T-helper 1 cell treated with Interleukin-12 subunit alpha and Interleukin-12 subunit beta and Interleukin-4 antibody, amounts not matched to agents 30 μg/mL and 1 μg/mL, for 36 hours (primary cell): ENCODE results near the gene ALDH7A1.
A peak's percentile ranks its signal among the peaks of the same experiment; 100 is the strongest.
"Not testable (repeated sequence)": the region's sequence is repeated elsewhere in the genome, so short reads cannot be mapped to it uniquely, and the experiment has no call there.

Experiments
- H3K27ac Mint-ChIP-seq: one replicate; pipeline ENCODE4 v1.8.0; 2021; ENCODE audit warnings: mild to moderate bottlenecking, mixed read lengths
- H3K27me3 Mint-ChIP-seq: one replicate; pipeline ENCODE4 v1.8.0; 2021; ENCODE audit warnings: low read depth, mixed read lengths
- H3K36me3 Mint-ChIP-seq: one replicate; pipeline ENCODE4 v1.8.0; 2021; ENCODE audit warnings: low read depth, mixed read lengths
- H3K4me1 Mint-ChIP-seq: one replicate; pipeline ENCODE4 v1.8.0; 2021; ENCODE audit warnings: low read depth, mixed read lengths
- H3K4me3 Mint-ChIP-seq: one replicate; pipeline ENCODE4 v1.8.0; 2021; ENCODE audit warnings: mild to moderate bottlenecking, moderate library complexity, mixed read lengths
- H3K9me3 Mint-ChIP-seq: one replicate; pipeline ENCODE4 v1.8.0; 2021; ENCODE audit warnings: mixed read lengths

Gene ALDH7A1

DNA sequence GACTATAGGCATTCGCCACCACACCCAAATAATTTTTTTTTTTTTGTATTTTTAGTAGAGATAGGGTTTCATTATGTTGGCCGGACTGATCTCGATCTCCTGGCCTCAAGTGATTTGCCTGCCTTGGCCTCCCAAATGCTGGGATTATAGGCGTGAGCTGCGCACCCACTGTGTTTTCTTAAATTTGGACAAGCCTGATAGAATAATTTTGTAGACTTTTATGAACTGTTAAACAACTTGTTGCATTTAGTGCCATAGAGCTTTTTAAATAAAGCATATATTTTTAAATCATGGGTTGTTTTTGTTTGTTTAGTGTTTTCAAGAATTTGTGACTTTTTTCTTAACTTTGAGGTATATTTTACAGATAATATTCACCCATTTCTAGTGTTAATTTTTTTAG, 10.5 kb upstream of the ALDH7A1 start:
- Mint-ChIP-seq H3K27me3 (no peaks in the 10 kb centered on the region), H3K27ac (no peak overlapping the region), H3K9me3 (no peaks in the 10 kb centered on the region), H3K4me3 (no peak overlapping the region), H3K36me3 (peaks cover 31% of the 10 kb centered on the region), H3K4me1 (peaks cover 26% of the 10 kb centered on the region)

DNA sequence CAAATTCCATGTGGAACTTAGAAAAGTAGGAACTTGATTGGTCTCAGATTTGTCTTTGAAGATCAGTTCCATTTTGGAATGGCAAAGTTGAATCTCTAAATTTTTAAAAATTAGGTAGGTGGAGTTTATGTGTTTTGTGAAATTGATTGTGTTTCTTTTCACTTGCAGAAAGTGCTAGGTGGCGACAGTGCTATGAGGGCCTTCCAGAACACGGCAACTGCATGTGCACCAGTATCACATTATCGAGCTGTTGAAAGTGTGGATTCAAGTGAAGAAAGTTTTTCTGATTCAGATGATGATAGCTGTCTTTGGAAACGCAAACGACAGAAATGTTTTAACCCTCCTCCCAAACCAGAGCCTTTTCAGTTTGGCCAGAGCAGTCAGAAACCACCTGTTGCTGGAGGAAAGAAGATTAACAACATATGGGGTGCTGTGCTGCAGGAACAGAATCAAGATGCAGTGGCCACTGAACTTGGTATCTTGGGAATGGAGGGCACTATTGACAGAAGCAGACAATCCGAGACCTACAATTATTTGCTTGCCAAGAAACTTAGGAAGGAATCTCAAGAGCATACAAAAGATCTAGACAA, 8.5 kb upstream of the ALDH7A1 start:
- H3K27ac Mint-ChIP-seq = peak overlapping the region; percentile 14

DNA sequence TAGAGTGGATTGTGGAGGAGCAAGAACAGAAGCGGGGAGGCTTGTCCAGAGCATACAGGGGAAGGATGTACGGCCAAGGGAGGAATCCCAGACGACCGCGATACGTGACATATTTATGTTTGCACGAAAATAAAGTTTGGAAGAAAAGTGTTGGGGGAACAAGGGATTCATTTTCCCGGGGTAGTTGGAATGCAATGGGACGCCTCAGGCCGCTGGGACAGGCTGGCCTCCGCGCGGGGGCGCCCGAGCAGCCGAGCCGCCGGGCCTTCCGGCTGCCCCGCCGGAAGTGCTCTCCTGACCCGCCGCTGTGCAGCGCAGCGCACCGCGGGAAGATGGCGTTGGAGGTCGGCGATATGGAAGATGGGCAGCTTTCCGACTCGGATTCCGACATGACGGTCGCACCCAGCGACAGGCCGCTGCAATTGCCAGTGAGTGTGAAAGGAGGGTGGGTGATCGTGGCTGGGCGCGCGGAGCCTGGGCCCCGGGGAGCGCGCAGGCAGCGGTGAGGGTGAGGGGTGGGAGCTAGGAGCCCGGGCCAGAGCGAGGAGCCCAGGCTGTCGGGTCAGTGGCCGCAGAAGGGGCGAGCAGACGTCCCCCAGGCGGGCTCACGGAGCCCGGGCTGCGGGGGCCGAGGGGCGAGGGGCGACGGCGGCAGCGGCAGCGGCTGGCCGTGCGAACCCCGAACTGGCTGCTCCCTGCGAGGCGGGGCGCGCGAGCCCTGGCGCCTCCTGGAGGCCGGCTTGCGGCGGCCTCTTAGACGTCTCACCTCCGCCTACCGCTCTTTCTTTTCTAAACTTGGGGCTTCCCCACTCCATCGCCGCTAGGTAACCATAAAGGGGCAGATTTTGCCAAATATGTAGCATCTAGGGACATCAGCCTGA, 5.9 kb upstream of the ALDH7A1 start, which contains the start of gene PHAX:
Gene PHAX (plus strand): TSS at position 317 of the 881 bp plus-strand sequence. CDS start 16 bp downstream, at position 333.
- Mint-ChIP-seq H3K4me3 (peak within 1 kb of the TSS; percentile 96), H3K27me3 (peaks cover 8% of the 10 kb centered on the region), H3K4me1 (peaks cover 19% of the 10 kb centered on the region), H3K36me3 (peaks cover 15% of the 10 kb centered on the region), H3K9me3 (no peaks in the 10 kb centered on the region), H3K27ac (peak within 1 kb of the TSS; percentile 94)

More for the DNA sequence above, 8.5 kb upstream of the ALDH7A1 start:
- Mint-ChIP-seq H3K27me3 (no peaks in the 10 kb centered on the region), H3K4me1 (peaks cover 26% of the 10 kb centered on the region), H3K36me3 (peaks cover 26% of the 10 kb centered on the region), H3K9me3 (no peaks in the 10 kb centered on the region), H3K4me3 (no peak overlapping the region)

DNA sequence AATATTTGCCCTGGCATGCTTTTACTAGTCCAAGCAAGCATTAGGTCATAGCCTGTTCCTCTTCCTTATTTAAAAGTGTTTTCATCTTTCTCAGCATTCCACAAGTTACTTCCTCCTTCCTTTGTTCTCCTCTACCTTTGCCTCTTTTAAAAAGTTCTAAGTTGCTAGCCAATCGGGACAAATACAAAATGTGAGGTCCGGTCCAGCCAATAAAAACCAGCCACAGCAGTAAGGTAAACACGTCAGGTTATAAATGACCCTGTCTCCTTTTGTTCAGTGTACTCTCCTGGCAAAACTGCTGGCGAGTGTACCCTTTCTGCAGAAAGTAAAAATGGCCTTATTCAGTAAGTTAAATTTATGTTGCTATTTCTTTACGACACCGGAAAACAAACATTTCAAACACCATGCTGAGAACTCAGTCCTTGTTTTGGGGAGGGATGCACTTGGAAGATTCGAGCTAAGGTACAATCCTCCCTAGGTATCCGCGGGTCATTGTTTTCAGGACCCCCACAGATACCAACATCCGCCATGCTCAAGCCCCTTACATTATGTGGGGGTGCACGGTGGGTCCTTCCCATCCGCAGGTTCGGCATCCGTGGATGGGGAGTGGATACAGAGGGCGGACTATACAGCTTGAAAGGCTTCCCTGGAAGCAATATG, 5.1 kb upstream of the ALDH7A1 start:
- H3K9me3 Mint-ChIP-seq = not testable (repeated sequence)
- Mint-ChIP-seq H3K4me1 (peaks cover 18% of the 10 kb centered on the region), H3K36me3 (peaks cover 11% of the 10 kb centered on the region), H3K27ac (peak overlapping the region; percentile 82), H3K4me3 (peak overlapping the region; percentile 96), H3K27me3 (peaks cover 13% of the 10 kb centered on the region)

DNA sequence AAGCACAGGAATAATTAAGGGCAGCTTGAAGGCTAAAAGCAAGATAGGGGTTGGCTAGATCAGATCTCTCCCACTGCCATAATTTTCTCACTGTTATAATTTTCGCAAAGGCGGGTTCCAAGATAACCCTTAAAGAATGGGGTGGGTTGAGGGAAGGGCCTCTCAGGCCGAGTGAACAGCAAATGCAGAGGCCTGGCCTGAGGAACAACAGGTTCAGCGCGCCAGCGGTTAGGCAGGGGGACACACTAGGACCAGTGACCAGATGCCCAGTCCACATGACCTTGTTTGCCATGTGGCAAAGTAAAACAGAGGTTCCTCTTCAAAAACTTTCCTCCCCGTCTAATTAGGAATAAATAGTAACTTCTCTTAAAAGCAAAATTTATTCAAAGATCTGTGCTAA, 4.5 kb upstream of the ALDH7A1 start:
- Mint-ChIP-seq H3K4me3 (no peak overlapping the region), H3K36me3 (peaks cover 11% of the 10 kb centered on the region), H3K4me1 (peaks cover 19% of the 10 kb centered on the region), H3K27ac (no peak overlapping the region), H3K27me3 (peaks cover 19% of the 10 kb centered on the region), H3K9me3 (no peaks in the 10 kb centered on the region)

DNA sequence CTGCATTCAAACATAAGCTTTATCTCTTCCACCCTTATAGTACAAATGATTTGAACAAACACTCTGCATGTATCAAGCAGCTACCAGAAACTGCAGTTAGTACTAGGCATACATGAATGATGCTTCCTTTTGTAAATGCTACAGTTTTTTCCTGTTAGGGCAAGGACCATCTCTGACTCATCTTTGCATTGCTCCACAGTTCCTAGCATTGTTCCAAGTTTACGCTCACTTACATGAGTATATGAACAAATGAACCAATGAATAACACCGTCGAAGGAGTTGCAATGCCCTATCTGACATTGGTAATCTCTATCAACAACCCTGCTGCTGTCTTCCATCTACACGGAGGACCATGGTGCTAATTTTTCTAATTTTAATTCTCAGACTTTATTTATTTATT, 2.1 kb upstream of the ALDH7A1 start:
- H3K36me3 Mint-ChIP-seq = peaks cover 2% of the 10 kb centered on the region
- H3K9me3 Mint-ChIP-seq = no peaks in the 10 kb centered on the region
- peaks cover 34% of the 10 kb centered on the region for H3K27me3 Mint-ChIP-seq
- H3K27ac Mint-ChIP-seq = no peak overlapping the region
- H3K4me1 Mint-ChIP-seq = peaks cover 16% of the 10 kb centered on the region
- no peak overlapping the region for H3K4me3 Mint-ChIP-seq

DNA sequence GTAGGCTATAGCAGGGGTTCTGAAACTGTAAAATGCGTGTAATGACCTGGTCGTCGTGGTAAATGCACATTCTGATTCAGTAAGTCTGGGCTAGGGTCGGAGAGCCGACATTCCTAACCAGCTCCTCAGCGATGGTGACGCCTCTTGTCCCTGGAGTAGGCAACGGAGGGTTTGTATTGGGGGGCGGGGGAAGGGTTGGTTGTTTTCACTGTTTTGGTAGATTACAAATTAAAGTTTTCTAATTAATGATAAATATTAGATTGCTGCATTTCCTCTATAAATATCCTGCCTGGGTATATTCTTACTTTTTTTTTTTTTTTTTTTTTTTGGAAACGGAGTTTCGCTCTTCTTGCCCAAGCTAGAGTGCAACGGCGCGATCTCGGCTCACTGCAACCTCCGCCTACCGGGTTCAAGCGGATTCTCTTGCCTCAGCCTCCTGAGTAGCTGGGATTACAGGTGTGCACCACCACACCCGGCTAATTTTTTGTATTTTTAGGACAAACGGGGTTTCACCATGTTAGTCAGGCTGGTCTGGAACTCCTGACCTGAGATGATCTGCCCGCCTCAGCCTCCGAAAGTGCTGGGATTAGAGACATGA, 566 bp upstream of the ALDH7A1 start:
- Mint-ChIP-seq H3K4me3 (peak overlapping the region; percentile 73), H3K27me3 (peaks cover 38% of the 10 kb centered on the region), H3K4me1 (peaks cover 11% of the 10 kb centered on the region), H3K27ac (no peak overlapping the region), H3K36me3 (no peaks in the 10 kb centered on the region), H3K9me3 (no peaks in the 10 kb centered on the region)

DNA sequence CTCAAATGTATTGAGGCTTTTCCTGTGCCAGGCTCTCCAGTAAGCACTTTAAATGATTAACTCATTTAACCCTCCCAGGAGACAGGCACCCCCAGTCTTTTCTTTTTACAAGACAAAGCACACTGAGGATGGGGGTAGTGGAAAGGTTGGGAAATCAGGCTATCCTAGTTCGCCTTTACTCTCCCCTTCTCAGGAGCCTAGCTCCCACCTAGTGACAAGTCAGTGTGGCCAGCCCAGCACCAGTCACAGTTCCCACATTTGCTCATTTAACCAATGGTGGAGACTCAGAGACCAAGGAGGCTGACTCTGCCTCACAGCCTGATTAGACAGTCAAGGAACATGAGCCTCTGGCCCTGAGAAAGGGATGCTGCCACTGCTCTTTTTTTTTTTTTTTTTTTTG, 3.5 kb downstream of the ALDH7A1 start:
- Mint-ChIP-seq H3K4me3 (no peak overlapping the region), H3K4me1 (peaks cover 9% of the 10 kb centered on the region), H3K9me3 (no peaks in the 10 kb centered on the region), H3K36me3 (no peaks in the 10 kb centered on the region), H3K27ac (no peak overlapping the region), H3K27me3 (peaks cover 31% of the 10 kb centered on the region)

DNA sequence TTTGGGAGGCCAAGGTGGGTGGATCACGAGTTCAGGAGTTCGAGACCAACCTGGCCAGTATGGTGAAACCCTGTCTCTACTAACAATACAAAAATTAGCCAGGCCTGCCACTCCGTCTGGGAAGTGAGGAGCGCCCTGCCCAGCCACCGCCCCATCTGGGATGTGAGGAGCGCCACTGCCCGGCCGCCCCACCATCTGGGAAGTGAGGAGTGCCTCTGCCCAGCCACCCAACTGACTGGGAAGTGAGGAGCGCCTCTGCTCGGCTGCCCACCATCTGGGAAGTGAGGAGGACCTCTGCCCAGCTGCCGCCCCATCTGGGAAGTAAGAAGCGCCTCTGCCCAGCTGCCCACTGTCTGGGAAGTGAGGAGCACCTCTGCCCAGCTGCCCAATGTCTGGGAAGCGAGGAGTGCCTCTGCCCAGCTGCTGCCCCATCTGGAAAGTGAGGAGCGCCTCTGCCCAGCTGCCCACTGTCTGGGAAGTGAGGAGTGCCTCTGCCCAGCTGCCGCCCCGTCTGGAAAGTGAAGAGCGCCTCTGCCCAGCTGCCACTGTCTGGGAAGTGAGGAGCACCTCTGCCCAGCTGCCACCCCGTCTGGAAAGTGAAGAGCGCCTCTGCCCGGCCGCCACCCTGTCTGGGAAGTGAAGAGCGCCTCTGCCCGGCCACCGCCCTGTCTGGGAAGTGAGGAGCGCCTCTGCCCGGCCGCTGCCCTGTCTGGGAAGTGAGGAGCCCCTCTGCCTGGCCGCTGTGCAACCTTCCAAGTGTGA, 5.3 kb downstream of the ALDH7A1 start:
- Mint-ChIP-seq H3K4me1 (peaks cover 6% of the 10 kb centered on the region), H3K9me3 (no peaks in the 10 kb centered on the region), H3K27me3 (peaks cover 21% of the 10 kb centered on the region), H3K27ac (no peak overlapping the region), H3K4me3 (no peak overlapping the region), H3K36me3 (no peaks in the 10 kb centered on the region)

DNA sequence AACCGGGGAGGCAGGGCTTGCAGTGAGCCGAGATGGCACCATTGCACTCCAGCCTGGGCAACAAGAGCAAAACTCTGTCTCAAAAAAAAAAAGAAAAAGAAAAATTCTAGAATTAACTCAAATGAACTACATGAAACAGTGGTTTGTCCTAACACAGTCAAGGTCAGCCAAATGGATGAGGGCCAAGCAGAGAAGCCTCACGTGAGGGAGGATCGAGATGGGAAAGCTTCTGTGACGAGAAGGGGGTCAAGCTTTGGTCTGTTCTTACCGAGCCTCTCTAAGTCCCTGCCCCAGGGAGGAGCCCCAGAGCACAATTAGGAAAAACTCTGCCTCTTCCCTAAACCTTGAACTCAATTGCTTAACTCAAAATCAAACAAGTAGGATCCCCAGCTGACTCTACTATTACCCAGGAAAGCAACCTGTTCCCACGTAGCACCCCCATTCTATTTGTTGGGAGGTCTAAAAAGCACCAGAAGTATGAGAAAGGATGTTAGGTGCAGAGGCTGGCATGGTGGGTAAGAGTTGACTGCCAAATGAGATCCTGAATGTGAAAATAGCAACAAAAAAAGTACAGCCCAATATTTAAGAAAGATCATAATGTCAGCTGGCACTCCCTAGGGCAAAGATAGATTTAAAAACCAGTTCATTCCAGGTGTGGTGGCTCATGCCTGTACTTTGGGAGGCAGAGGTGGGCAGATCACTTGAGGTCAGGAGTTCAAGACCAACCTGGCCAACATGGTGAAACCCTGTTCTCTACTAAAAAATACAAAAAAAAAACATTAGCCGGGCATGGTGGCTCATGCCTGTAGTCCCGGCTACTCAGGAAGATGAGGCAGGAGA, 7.2 kb downstream of the ALDH7A1 start:
- H3K27me3 Mint-ChIP-seq = peaks cover 3% of the 10 kb centered on the region
- H3K9me3 Mint-ChIP-seq = no peaks in the 10 kb centered on the region
- no peaks in the 10 kb centered on the region for H3K36me3 Mint-ChIP-seq
- H3K4me3 Mint-ChIP-seq = no peak overlapping the region
- H3K4me1 Mint-ChIP-seq = no peaks in the 10 kb centered on the region
- H3K27ac Mint-ChIP-seq = no peak overlapping the region

DNA sequence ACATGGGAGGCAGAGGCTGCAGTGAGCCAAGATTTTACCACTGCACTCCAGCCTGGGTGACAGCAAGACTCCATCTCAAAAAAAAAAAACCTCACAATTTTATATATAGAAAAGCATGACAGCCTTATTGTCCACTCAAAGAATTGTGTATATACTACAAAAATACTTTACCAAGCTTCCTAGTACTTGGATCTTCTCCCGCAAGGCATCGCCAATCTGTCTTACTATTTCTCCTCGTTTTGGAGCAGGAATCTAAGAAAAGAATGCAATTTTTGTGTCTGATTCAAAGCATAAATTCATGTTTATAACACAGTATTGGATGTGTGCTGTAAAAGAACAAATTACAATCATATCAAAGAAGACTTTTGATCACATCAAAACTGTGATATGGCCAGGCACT, 11.3 kb downstream of the ALDH7A1 start:
- Mint-ChIP-seq H3K4me1 (no peaks in the 10 kb centered on the region), H3K27ac (no peak overlapping the region), H3K36me3 (no peaks in the 10 kb centered on the region), H3K4me3 (no peak overlapping the region), H3K27me3 (no peaks in the 10 kb centered on the region), H3K9me3 (no peaks in the 10 kb centered on the region)

DNA sequence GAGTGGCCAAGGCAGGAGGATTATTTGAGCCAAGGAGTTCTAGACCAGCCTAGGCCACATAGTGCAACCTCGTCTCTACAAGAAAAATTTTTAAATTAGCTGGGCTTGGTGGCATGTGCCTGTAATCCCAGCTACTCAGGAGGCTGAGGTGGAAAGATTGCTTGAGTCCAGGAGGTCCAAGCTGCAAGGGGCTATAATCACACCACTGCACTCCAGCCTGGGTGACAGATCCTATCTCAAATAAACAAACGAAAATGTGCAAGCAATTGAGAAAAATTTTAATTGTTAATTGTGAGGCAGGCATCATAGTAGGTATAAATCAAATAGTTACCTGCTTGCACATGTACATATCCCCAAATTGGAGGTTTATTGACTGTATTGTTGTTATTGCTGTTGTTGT, 15.3 kb downstream of the ALDH7A1 start:
- no peaks in the 10 kb centered on the region for H3K36me3 Mint-ChIP-seq
- H3K27ac Mint-ChIP-seq = no peak overlapping the region
- no peaks in the 10 kb centered on the region for H3K9me3 Mint-ChIP-seq
- H3K4me3 Mint-ChIP-seq = no peak overlapping the region
- no peaks in the 10 kb centered on the region for H3K27me3 Mint-ChIP-seq
- no peaks in the 10 kb centered on the region for H3K4me1 Mint-ChIP-seq

DNA sequence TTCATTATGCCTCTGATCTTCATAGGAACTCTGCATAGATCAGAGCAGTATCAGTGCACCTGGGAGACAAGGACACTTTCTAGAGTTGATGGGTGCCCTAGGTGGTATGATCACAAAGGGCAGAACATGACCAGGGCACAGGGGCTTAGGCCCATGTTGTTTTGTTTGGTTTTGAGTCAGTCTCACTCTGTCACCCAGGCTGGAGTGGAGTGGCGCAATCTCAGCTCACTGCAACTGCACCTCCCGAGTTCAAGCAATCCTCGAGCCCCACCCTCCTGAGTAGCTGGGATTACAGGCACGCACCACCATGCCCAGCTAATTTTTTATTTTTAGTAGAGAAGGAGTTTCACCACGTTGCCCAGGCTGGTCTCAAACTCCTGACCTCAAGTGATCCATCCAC, 17.6 kb downstream of the ALDH7A1 start:
- Mint-ChIP-seq H3K4me1 (no peaks in the 10 kb centered on the region), H3K27me3 (no peaks in the 10 kb centered on the region), H3K36me3 (no peaks in the 10 kb centered on the region), H3K4me3 (no peak overlapping the region), H3K9me3 (no peaks in the 10 kb centered on the region), H3K27ac (no peak overlapping the region)
